HepG2 (cell line): Measurements from ENCODE around the gene TRDN. TPM values are rescaled to one million over a fixed set of nuclear protein-coding genes. Genes with fewer than 3 reads are reported as not detected.

Experiments used
- ATAC-seq: fragments of 200-7000 bp; cut with Tn5 transposase; 3 replicates; pipeline ENCODE4 v1.9.1; 2020; ENCODE audit warnings: mild to moderate bottlenecking, moderate library complexity
- BruUV-seq: library from RNA; stranded (reverse); fragments of 400-500 nt; replicated peaks from 2 replicates; lab custom pipeline; 2021; lab: Mats Ljungman, UMichigan
- CTCF ChIA-PET: fragments of 300-600 bp; formaldehyde crosslinking; extraction: SDS; loops from one replicate; lab custom pipeline; 2021; ENCODE audit warnings: low total read pairs, inconsistent platforms, low intra/inter-chr PET ratio; lab: Yijun Ruan, JAX
- POLR2A ChIA-PET: fragments of 350-600 bp; sonication (Branson Sonifier 250); formaldehyde crosslinking; loops from one replicate; lab custom pipeline; 2020; ENCODE audit warnings: antibody characterized with exemption, inconsistent platforms; lab: Yijun Ruan, JAX
- DNase-seq: peaks from one replicate; pipeline ENCODE4 v3.0.0-alpha.2; 2015; ENCODE audit warnings: low spot score
- FAIRE-seq: peaks from 3 replicates; lab custom pipeline; 2011; peaks lifted over from hg19 to GRCh38; lab: Jason Lieb, UNC
- H2AFZ ChIP-seq: one replicate; pipeline ENCODE4 v1.6.1; 2011; ENCODE audit warnings: low read length, inconsistent platforms
- H3K27ac ChIP-seq: fragments of 300-600 bp; 3 replicates; pipeline ENCODE4 v1.8.0; 2011; ENCODE audit warnings: mixed run types, mild to moderate bottlenecking, mixed read lengths, low read length, inconsistent platforms; ENCODE audit not compliant: insufficient read depth; ENCODE audit errors: extremely low read length
- H3K27me3 ChIP-seq, 2 experiments: fragments of 200-600 bp in 1 of 2; 2 replicates in 1 of 2; 3 replicates in 1 of 2; pipeline versions ENCODE4 v1.6.0 to v1.8.0; 2011; ENCODE audit warnings: low read length in 2 of 2, mild to moderate bottlenecking in 2 of 2, moderate library complexity in 2 of 2, inconsistent platforms in 1 of 2; ENCODE audit not compliant: insufficient read depth in 2 of 2, control insufficient read depth in 1 of 2
- H3K36me3 ChIP-seq, 2 experiments: fragments of 200-600 bp in 1 of 2; replicated peaks in 1 of 2; 2 replicates in 1 of 2; 3 replicates in 1 of 2; pipeline versions ENCODE4 v1.5.1 to v1.8.0; 2011; ENCODE audit warnings: low read length in 2 of 2, inconsistent platforms in 1 of 2; ENCODE audit not compliant: insufficient read depth in 2 of 2, control insufficient read depth in 1 of 2
- H3K4me1 ChIP-seq: 2 replicates; pipeline ENCODE4 v1.5.1; 2012; ENCODE audit warnings: low read length, inconsistent platforms; ENCODE audit not compliant: insufficient read depth
- H3K4me2 ChIP-seq: 2 replicates; pipeline ENCODE4 v1.6.0; 2011; ENCODE audit warnings: low read depth, low read length, inconsistent platforms
- H3K4me3 ChIP-seq, 3 experiments: fragments of 200-600 bp in 1 of 3; sonication (generic), shearing (Covaris generic) in 1 of 3; replicated peaks in 1 of 3; 2 replicates each; pipeline ENCODE4 v1.5.1; 2011 to 2016; ENCODE audit warnings: low read length in 3 of 3, inconsistent platforms in 2 of 3, low read depth in 2 of 3, mild to moderate bottlenecking in 2 of 3, control low read depth in 1 of 3, mixed read lengths in 1 of 3; ENCODE audit not compliant: insufficient read depth in 1 of 3
- H3K79me2 ChIP-seq: one replicate; pipeline ENCODE4 v1.6.1; 2011; ENCODE audit warnings: low read length, inconsistent platforms; ENCODE audit not compliant: insufficient read depth
- H3K9ac ChIP-seq: 2 replicates; pipeline ENCODE4 v1.6.0; 2011; ENCODE audit warnings: mild to moderate bottlenecking, low read depth, low read length, inconsistent platforms; ENCODE audit not compliant: insufficient read depth
- H3K9me3 ChIP-seq: 2 replicates; pipeline ENCODE4 v1.5.1; 2012; ENCODE audit warnings: mild to moderate bottlenecking, low read length
- H4K20me1 ChIP-seq: 2 replicates; pipeline ENCODE4 v1.6.0; 2011; ENCODE audit warnings: inconsistent platforms, mild to moderate bottlenecking, low read length, moderate library complexity; ENCODE audit not compliant: insufficient read depth
- MXI1 ChIP-seq: IDR thresholded peaks from 3 replicates; pipeline ENCODE4 v1.6.1; 2012; ENCODE audit warnings: low read depth, low read length, inconsistent platforms, borderline replicate concordance
- ZSCAN25 ChIP-seq: sonication (generic); formaldehyde crosslinking; IDR thresholded peaks from 2 replicates; pipeline ENCODE4 v1.8.0; 2022; ENCODE audit warnings: mild to moderate bottlenecking, missing genetic modification reagents
- WGBS: methylation state at CpG from one replicate; pipeline ENCODE4 v1.1.6; 2017; ENCODE audit warnings: low lambda C conversion rate; 5-methylcytosine and 5-hydroxymethylcytosine counted together
- in situ Hi-C: cut with HindIII; loops from 2 replicates; pipeline ENCODE4 v1.10.0; 2017; ENCODE audit warnings: low pct_unique_long_range_greater_than_20kb; ENCODE audit not compliant: extremely low pct_ligation_motif_present
- intact Hi-C: fragments of 100-400 bp; cut with micrococcal nuclease; formaldehyde crosslinking; loops from one replicate; pipeline ENCODE4 v1.10.0; 2022; ENCODE audit not compliant: unreplicated experiment
- polyA plus RNA-seq, 8 experiments: library from polyadenylated mRNA; depleted of rRNA in 3 of 8; stranded (reverse) in 7 of 8; unstranded in 1 of 8; fragments of >200 nt; fragmentation: Illumina TruSeq in 4 of 8; extraction: Trizol in 4 of 8; gene quantifications; 2 replicates each; pipeline versions ENCODE4 v1.2.1 to v1.2.3, GENCODE V29; 2011 to 2016; ENCODE audit warnings: low read depth in 4 of 8, missing spikeins in 1 of 8, mixed read lengths in 1 of 8; ENCODE audit not compliant: insufficient read depth in 1 of 8
- total RNA-seq, 5 experiments: library from RNA; depleted of rRNA; stranded (reverse); fragments of >200 nt; fragmentation: Illumina TruSeq; extraction: Trizol; gene quantifications; 2 replicates each; pipeline ENCODE4 v1.2.3, GENCODE V29; 2016; ENCODE audit warnings: low read depth in 1 of 5
- TF ChIP-seq, protein P1 (sequence below): sonication (generic); formaldehyde crosslinking; IDR thresholded peaks from 2 replicates; pipeline ENCODE4 v1.8.1; 2023; ENCODE audit warnings: missing genetic modification reagents, inconsistent platforms, borderline replicate concordance
- TF ChIP-seq, protein P2 (sequence below): sonication (generic); formaldehyde crosslinking; IDR thresholded peaks from 2 replicates; pipeline ENCODE4 v1.4.0; 2020; ENCODE audit warnings: mild to moderate bottlenecking, missing genetic modification reagents

TRDN gene
- total and polyA plus RNA-seq, 2 of the 13 experiments (the other 11 are each of a cell fraction or from before 2014, with no cell fraction given) = not detected

- 4% methylated on average over 1 of the region's 1 CpG for WGBS
- POLR2A ChIA-PET = no interaction called here
- intact Hi-C loops = no loop called here
Observed at GRCh38 chr6:123635567-123635966, 1.2 kb downstream of the TRDN start.

More at GRCh38 chr6:123635567-123635966, 1.2 kb downstream of the TRDN start:
- in situ Hi-C loops = no loop called here
- H2AFZ ChIP-seq = no peak overlapping the region
- no peaks in the 10 kb centered on the region for H3K27me3 ChIP-seq
- no peaks in the 10 kb centered on the region for H3K9me3 ChIP-seq
- FAIRE-seq (no peak), DNase-seq (no peak), ATAC-seq (no peak)
- H3K79me2 ChIP-seq = no peaks in the 10 kb centered on the region
- no peak overlapping the region for H3K4me2 ChIP-seq
- no TSS peak for BruUV-seq
- no peaks in the 10 kb centered on the region for H3K36me3 ChIP-seq
- H4K20me1 ChIP-seq = no peaks in the 10 kb centered on the region
- H3K9ac ChIP-seq = no peak overlapping the region
- CTCF ChIA-PET = no interaction called here
- H3K4me3 ChIP-seq = no peak overlapping the region
- H3K27ac ChIP-seq = no peak overlapping the region
- no peak for TF ChIP-seq MXI1
- TF ChIP-seq, protein P1, sequence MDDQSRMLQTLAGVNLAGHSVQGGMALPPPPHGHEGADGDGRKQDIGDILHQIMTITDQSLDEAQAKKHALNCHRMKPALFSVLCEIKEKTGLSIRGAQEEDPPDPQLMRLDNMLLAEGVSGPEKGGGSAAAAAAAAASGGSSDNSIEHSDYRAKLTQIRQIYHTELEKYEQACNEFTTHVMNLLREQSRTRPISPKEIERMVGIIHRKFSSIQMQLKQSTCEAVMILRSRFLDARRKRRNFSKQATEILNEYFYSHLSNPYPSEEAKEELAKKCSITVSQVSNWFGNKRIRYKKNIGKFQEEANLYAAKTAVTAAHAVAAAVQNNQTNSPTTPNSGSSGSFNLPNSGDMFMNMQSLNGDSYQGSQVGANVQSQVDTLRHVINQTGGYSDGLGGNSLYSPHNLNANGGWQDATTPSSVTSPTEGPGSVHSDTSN (CRISPR knock-in tag) = no peak
- TF ChIP-seq, protein P2, sequence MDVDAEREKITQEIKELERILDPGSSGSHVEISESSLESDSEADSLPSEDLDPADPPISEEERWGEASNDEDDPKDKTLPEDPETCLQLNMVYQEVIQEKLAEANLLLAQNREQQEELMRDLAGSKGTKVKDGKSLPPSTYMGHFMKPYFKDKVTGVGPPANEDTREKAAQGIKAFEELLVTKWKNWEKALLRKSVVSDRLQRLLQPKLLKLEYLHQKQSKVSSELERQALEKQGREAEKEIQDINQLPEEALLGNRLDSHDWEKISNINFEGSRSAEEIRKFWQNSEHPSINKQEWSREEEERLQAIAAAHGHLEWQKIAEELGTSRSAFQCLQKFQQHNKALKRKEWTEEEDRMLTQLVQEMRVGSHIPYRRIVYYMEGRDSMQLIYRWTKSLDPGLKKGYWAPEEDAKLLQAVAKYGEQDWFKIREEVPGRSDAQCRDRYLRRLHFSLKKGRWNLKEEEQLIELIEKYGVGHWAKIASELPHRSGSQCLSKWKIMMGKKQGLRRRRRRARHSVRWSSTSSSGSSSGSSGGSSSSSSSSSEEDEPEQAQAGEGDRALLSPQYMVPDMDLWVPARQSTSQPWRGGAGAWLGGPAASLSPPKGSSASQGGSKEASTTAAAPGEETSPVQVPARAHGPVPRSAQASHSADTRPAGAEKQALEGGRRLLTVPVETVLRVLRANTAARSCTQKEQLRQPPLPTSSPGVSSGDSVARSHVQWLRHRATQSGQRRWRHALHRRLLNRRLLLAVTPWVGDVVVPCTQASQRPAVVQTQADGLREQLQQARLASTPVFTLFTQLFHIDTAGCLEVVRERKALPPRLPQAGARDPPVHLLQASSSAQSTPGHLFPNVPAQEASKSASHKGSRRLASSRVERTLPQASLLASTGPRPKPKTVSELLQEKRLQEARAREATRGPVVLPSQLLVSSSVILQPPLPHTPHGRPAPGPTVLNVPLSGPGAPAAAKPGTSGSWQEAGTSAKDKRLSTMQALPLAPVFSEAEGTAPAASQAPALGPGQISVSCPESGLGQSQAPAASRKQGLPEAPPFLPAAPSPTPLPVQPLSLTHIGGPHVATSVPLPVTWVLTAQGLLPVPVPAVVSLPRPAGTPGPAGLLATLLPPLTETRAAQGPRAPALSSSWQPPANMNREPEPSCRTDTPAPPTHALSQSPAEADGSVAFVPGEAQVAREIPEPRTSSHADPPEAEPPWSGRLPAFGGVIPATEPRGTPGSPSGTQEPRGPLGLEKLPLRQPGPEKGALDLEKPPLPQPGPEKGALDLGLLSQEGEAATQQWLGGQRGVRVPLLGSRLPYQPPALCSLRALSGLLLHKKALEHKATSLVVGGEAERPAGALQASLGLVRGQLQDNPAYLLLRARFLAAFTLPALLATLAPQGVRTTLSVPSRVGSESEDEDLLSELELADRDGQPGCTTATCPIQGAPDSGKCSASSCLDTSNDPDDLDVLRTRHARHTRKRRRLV (CRISPR knock-in tag) = no peak
- TF ChIP-seq ZSCAN25 (CRISPR knock-in tag) = no peak
- no peaks in the 10 kb centered on the region for H3K4me1 ChIP-seq
